MM.1S (cell line): ENCODE data around the gene DNAJC8.

Source experiments
- DNase-seq: peaks from one replicate; pipeline ENCODE4 v3.0.0-alpha.2; 2015
- H2AFZ ChIP-seq: fragments of 300-600 bp; sonication (generic); 2 replicates; pipeline ENCODE4 v1.6.0; 2016; ENCODE audit warnings: antibody characterized with exemption, low read length
- H3F3A ChIP-seq: fragments of 300-600 bp; sonication (generic); 2 replicates; pipeline ENCODE4 v1.6.1; 2016; ENCODE audit warnings: mild to moderate bottlenecking, antibody characterized with exemption, low read length, moderate library complexity, mixed read lengths; ENCODE audit not compliant: insufficient read depth
- H3K27ac ChIP-seq: fragments of 300-600 bp; sonication (generic); 2 replicates; pipeline ENCODE4 v1.5.1; 2016; ENCODE audit warnings: mild to moderate bottlenecking, low read length
- H3K27me3 ChIP-seq: fragments of 300-600 bp; sonication (generic); replicated peaks from 2 replicates; pipeline ENCODE4 v1.6.0; 2016; ENCODE audit warnings: low read length; ENCODE audit not compliant: insufficient read depth
- H3K36me3 ChIP-seq: fragments of 300-600 bp; sonication (generic); replicated peaks from 2 replicates; pipeline ENCODE4 v1.6.1; 2016; ENCODE audit warnings: mild to moderate bottlenecking, low read length, mixed read lengths; ENCODE audit not compliant: insufficient read depth
- H3K4me1 ChIP-seq: fragments of 300-600 bp; sonication (generic); 2 replicates; pipeline ENCODE4 v1.6.1; 2016; ENCODE audit warnings: low read length, mixed read lengths
- H3K4me2 ChIP-seq: fragments of 300-600 bp; sonication (generic); 2 replicates; pipeline ENCODE4 v1.6.0; 2016; ENCODE audit warnings: low read depth, low read length
- H3K4me3 ChIP-seq: fragments of 300-600 bp; sonication (generic); 2 replicates; pipeline ENCODE4 v1.5.1; 2016; ENCODE audit warnings: low read length, mixed read lengths
- H3K79me2 ChIP-seq: fragments of 300-600 bp; sonication (generic); 2 replicates; pipeline ENCODE4 v1.6.1; 2016; ENCODE audit warnings: mixed run types, low read length, mixed read lengths
- H3K9ac ChIP-seq: fragments of 300-600 bp; sonication (generic); 2 replicates; pipeline ENCODE4 v1.6.1; 2016; ENCODE audit warnings: low read length, mixed read lengths
- H3K9me2 ChIP-seq: fragments of 300-600 bp; sonication (generic); replicated peaks from 2 replicates; pipeline ENCODE4 v1.6.1; 2016; ENCODE audit warnings: mild to moderate bottlenecking, low read length, mixed read lengths; ENCODE audit not compliant: insufficient read depth
- H3K9me3 ChIP-seq: fragments of 300-600 bp; sonication (generic); replicated peaks from 2 replicates; pipeline ENCODE4 v1.6.1; 2016; ENCODE audit warnings: mild to moderate bottlenecking, low read length, mixed read lengths; ENCODE audit not compliant: insufficient read depth
- H4K20me1 ChIP-seq: fragments of 300-600 bp; sonication (generic); 2 replicates; pipeline ENCODE4 v1.6.1; 2016; ENCODE audit warnings: mild to moderate bottlenecking, low read length, moderate library complexity, mixed read lengths; ENCODE audit not compliant: insufficient read depth
- EZH2 ChIP-seq: fragments of 300-600 bp; sonication (generic); optimal IDR thresholded peaks from 2 replicates; pipeline ENCODE3; 2017; ENCODE audit warnings: low read depth, mild to moderate bottlenecking, antibody characterized with exemption, low read length, mixed read lengths
- EZH2phosphoT487 ChIP-seq: fragments of 300-600 bp; sonication (generic); IDR thresholded peaks from 2 replicates; pipeline ENCODE4 v1.6.1; 2018; ENCODE audit warnings: antibody characterized with exemption, low read length
- TF ChIP-seq, protein P1 (sequence below): fragments of 300-600 bp; sonication (generic); IDR thresholded peaks from 2 replicates; pipeline ENCODE4 v1.5.1; 2016; ENCODE audit warnings: antibody characterized with exemption, low read length, mixed read lengths

Gene DNAJC8

DNA sequence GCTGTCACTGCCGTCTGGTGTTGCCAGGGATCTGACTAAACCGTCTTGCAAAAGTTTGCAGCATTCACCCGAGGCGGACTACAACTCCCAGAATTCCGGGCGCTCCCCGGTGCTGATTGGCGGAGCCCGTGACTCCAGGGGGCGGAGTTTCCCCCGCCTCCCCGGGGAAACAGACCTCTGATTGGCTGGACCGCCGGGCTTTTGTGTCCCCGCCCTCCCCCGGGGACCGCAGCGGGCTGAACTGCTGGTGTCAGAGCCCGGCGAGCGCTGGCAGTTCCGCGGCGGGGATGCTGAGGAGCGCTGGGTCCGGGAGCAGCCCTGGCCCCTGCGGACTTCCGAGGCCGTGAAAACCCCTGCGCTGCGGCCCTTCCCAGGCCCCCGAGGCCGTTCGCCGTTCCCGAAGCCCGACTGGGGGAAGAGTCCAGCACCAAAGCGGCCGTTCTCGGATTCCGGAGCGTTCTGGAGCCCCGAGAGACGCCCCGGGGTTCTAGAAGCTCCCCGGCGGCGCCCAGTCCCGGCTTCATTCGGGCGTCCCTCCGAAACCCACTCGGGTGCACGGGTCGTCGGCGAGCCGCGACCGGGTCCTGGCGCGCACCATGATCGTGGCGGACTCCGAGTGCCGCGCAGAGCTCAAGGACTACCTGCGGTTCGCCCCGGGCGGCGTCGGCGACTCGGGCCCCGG, 26.6 kb upstream of the DNAJC8 start, which contains the start of gene SESN2:
Gene SESN2, plus strand, starts transcription at position 267 of the 682 bp plus-strand sequence. Its CDS starts 330 bp downstream, at position 597.
- TF ChIP-seq EZH2phosphoT487, result no peak
- TF ChIP-seq, protein P1, sequence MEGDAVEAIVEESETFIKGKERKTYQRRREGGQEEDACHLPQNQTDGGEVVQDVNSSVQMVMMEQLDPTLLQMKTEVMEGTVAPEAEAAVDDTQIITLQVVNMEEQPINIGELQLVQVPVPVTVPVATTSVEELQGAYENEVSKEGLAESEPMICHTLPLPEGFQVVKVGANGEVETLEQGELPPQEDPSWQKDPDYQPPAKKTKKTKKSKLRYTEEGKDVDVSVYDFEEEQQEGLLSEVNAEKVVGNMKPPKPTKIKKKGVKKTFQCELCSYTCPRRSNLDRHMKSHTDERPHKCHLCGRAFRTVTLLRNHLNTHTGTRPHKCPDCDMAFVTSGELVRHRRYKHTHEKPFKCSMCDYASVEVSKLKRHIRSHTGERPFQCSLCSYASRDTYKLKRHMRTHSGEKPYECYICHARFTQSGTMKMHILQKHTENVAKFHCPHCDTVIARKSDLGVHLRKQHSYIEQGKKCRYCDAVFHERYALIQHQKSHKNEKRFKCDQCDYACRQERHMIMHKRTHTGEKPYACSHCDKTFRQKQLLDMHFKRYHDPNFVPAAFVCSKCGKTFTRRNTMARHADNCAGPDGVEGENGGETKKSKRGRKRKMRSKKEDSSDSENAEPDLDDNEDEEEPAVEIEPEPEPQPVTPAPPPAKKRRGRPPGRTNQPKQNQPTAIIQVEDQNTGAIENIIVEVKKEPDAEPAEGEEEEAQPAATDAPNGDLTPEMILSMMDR, result no peak
- TF ChIP-seq EZH2, result no peak
- Histone ChIP-seq H3K27ac (peak within 1 kb of the TSS; percentile 26; the same call in 1 of the 2 replicates), H3K9me3 (no peaks in the 10 kb centered on the region), H3K4me3 (peak within 1 kb of the TSS; percentile 99), H3K4me2 (peak within 1 kb of the TSS; percentile 93), H3K27me3 (no peaks in the 10 kb centered on the region), H3K36me3 (no peaks in the 10 kb centered on the region), H3K79me2 (peaks cover 48% of the 10 kb centered on the region), H4K20me1 (no peaks in the 10 kb centered on the region; the same call in 1 of the 2 replicates), H3K4me1 (peaks cover 16% of the 10 kb centered on the region), H3K9me2 (no peaks in the 10 kb centered on the region), H3K9ac (peak within 1 kb of the TSS; percentile 86), H3F3A (no peaks in the 10 kb centered on the region), H2AFZ (peak within 1 kb of the TSS; percentile 74)
- peak; percentile 99 for DNase-seq

DNA sequence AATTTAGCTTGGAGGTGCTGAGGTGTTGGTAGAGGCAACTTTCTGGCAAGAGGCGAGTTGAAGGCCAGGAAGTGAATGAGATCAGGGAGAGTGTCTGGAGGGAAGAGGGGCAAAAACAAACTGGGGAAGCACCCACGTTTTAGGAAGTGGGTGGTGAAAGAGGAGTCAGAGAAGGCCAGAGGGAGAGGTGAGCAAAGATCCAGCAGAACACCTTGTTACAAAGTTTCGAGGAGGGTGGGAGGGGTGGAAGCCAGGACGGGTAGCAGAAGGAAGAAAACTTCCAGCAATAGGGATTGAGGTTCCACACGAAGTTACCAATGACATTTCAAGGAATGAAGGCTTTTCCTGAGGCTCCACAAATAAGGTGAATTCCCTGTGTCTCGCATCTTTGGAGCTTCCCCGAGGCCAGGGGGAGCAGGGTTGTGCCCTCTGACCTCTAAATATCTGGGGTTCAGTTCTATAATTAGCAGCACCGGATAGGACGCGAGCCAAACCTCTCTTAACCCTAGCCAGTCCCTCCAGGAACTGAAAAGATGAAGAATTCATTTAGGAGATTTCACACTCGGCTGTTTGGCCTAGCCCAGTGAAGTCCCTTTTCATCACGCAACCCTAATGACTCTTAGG, 25.9 kb upstream of the DNAJC8 start:
- Histone ChIP-seq H3K9me2 (no peaks in the 10 kb centered on the region), H3K27ac (peak overlapping the region; percentile 7; the same call in 1 of the 2 replicates), H3K79me2 (peaks cover 42% of the 10 kb centered on the region), H4K20me1 (no peaks in the 10 kb centered on the region; the same call in 1 of the 2 replicates), H3K27me3 (no peaks in the 10 kb centered on the region), H3K9ac (peak overlapping the region; percentile 26; the same call in 1 of the 2 replicates), H3K4me2 (peak overlapping the region; percentile 79), H2AFZ (peak overlapping the region; percentile 74), H3K4me3 (peak overlapping the region; percentile 27), H3F3A (no peaks in the 10 kb centered on the region), H3K4me1 (peaks cover 16% of the 10 kb centered on the region), H3K9me3 (no peaks in the 10 kb centered on the region), H3K36me3 (no peaks in the 10 kb centered on the region)
- TF ChIP-seq, protein P1, result no peak
- TF ChIP-seq EZH2phosphoT487, result no peak
- TF ChIP-seq EZH2, result no peak
- DNase-seq, result no peak

DNA sequence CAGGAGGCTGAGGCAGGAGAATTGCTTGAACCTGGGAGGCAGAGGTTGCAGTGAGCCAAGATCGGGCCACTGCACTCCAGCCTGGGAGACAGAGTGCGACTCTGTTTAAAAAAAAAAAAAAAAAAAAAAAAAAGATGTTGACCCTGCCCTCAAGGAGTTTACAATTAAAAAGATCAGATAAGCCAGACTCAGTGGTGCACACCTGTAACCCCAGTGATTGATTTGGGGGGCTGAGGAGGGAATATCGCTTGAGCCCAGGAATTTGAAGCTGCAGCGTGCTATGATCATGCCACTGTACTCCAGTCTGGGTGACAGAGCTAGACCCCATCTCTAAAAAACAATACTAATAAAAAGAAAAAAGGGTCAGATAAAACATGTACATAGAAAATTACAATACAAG, 24.9 kb upstream of the DNAJC8 start:
- no peaks in the 10 kb centered on the region for H3K9me2 ChIP-seq
- peaks cover 16% of the 10 kb centered on the region for H3K4me1 ChIP-seq
- H3K27me3 ChIP-seq, result no peaks in the 10 kb centered on the region
- no peak overlapping the region for H3K27ac ChIP-seq
- no peak overlapping the region for H3K4me2 ChIP-seq
- peaks cover 32% of the 10 kb centered on the region for H3K79me2 ChIP-seq
- H3F3A ChIP-seq, result no peaks in the 10 kb centered on the region
- TF ChIP-seq, protein P1, result no peak
- TF ChIP-seq EZH2, result no peak
- no peak for TF ChIP-seq EZH2phosphoT487
- H2AFZ ChIP-seq, result no peak overlapping the region
- H3K4me3 ChIP-seq, result no peak overlapping the region
- H3K36me3 ChIP-seq, result no peaks in the 10 kb centered on the region
- no peak overlapping the region for H3K9ac ChIP-seq
- DNase-seq, result no peak
- H3K9me3 ChIP-seq, result no peaks in the 10 kb centered on the region
- H4K20me1 ChIP-seq, result no peaks in the 10 kb centered on the region; the same call in 1 of the 2 replicates
